Osteoblast (primary cell): ENCODE results near the gene SSBP2. TPM values are rescaled to one million over a fixed set of nuclear protein-coding genes. Genes with fewer than 3 reads are reported as not detected.
A peak's percentile ranks its signal among the peaks of the same experiment; 100 is the strongest.

Experiments used
- DNase-seq: peaks from one replicate; pipeline ENCODE4 v3.0.0; 2011; ENCODE audit warnings: low spot score, mixed read lengths; ENCODE audit not compliant: insufficient read length; ENCODE audit errors: missing footprints
- H2AFZ ChIP-seq: 2 replicates; pipeline ENCODE4 v1.6.0; 2011; ENCODE audit warnings: mild to moderate bottlenecking, low read length
- H3K27ac ChIP-seq: 2 replicates; pipeline ENCODE4 v1.5.1; 2011; ENCODE audit warnings: mild to moderate bottlenecking, low read depth, low read length, moderate library complexity
- H3K27me3 ChIP-seq: 2 replicates; pipeline ENCODE4 v1.6.0; 2012; ENCODE audit warnings: mild to moderate bottlenecking, control low read depth, inconsistent platforms, low read length, moderate library complexity; ENCODE audit not compliant: insufficient read depth
- H3K36me3 ChIP-seq: 2 replicates; pipeline ENCODE4 v1.5.1; 2011; ENCODE audit warnings: mild to moderate bottlenecking, low read length, control low read depth, moderate library complexity; ENCODE audit not compliant: insufficient read depth
- H3K4me1 ChIP-seq: 2 replicates; pipeline ENCODE4 v1.5.1; 2011; ENCODE audit warnings: mild to moderate bottlenecking, low read length, control low read depth, moderate library complexity; ENCODE audit not compliant: insufficient read depth
- H3K4me2 ChIP-seq: 2 replicates; pipeline ENCODE4 v1.6.0; 2011; ENCODE audit warnings: mild to moderate bottlenecking, low read length; ENCODE audit not compliant: insufficient read depth
- H3K4me3 ChIP-seq: fragments of 200-600 bp; sonication (generic); 3 replicates; pipeline ENCODE4 v1.5.1; 2012; ENCODE audit warnings: mild to moderate bottlenecking, low read length, inconsistent platforms; ENCODE audit not compliant: insufficient read depth
- H3K79me2 ChIP-seq: 2 replicates; pipeline ENCODE4 v1.6.0; 2012; ENCODE audit warnings: mild to moderate bottlenecking, low read length, control low read depth, inconsistent platforms; ENCODE audit not compliant: insufficient read depth
- H3K9me3 ChIP-seq: 2 replicates; pipeline ENCODE4 v1.5.1; 2011; ENCODE audit warnings: low read depth, low read length, control low read depth
- H4K20me1 ChIP-seq: 2 replicates; pipeline ENCODE4 v1.6.0; 2012; ENCODE audit warnings: mild to moderate bottlenecking, low read length, control low read depth; ENCODE audit not compliant: insufficient read depth
- total RNA-seq: library from RNA; depleted of rRNA; stranded (reverse); fragments of >200 nt; gene quantifications from 2 replicates; pipeline ENCODE4 v1.2.3, GENCODE V29; 2012
- TF ChIP-seq, protein P1 (sequence below): IDR thresholded peaks from 2 replicates; pipeline ENCODE4 v1.5.1; 2011; ENCODE audit warnings: mild to moderate bottlenecking, low read depth, low read length, moderate library complexity; ENCODE audit errors: extremely low read depth

Gene SSBP2
- total RNA-seq, 1 donor, result 18.1 TPM

- H3K4me3 ChIP-seq, result peak overlapping the region; percentile 14
- H3K9me3 ChIP-seq, result no peaks in the 10 kb centered on the region
- H3K36me3 ChIP-seq, result no peaks in the 10 kb centered on the region
- no peaks in the 10 kb centered on the region for H4K20me1 ChIP-seq
- H3K27ac ChIP-seq, result peak overlapping the region; percentile 97
- no peaks in the 10 kb centered on the region for H3K27me3 ChIP-seq
- H3K4me2 ChIP-seq, result peak overlapping the region; percentile 76
- peak; percentile 71 for DNase-seq
- TF ChIP-seq, protein P1, sequence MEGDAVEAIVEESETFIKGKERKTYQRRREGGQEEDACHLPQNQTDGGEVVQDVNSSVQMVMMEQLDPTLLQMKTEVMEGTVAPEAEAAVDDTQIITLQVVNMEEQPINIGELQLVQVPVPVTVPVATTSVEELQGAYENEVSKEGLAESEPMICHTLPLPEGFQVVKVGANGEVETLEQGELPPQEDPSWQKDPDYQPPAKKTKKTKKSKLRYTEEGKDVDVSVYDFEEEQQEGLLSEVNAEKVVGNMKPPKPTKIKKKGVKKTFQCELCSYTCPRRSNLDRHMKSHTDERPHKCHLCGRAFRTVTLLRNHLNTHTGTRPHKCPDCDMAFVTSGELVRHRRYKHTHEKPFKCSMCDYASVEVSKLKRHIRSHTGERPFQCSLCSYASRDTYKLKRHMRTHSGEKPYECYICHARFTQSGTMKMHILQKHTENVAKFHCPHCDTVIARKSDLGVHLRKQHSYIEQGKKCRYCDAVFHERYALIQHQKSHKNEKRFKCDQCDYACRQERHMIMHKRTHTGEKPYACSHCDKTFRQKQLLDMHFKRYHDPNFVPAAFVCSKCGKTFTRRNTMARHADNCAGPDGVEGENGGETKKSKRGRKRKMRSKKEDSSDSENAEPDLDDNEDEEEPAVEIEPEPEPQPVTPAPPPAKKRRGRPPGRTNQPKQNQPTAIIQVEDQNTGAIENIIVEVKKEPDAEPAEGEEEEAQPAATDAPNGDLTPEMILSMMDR, result no peak
- no peaks in the 10 kb centered on the region for H3K79me2 ChIP-seq
- peaks cover 18% of the 10 kb centered on the region for H3K4me1 ChIP-seq
- H2AFZ ChIP-seq, result peak overlapping the region; percentile 75
Measured at GRCh38 chr5:81768935-81769452, 18.1 kb upstream of the SSBP2 start.

DNA sequence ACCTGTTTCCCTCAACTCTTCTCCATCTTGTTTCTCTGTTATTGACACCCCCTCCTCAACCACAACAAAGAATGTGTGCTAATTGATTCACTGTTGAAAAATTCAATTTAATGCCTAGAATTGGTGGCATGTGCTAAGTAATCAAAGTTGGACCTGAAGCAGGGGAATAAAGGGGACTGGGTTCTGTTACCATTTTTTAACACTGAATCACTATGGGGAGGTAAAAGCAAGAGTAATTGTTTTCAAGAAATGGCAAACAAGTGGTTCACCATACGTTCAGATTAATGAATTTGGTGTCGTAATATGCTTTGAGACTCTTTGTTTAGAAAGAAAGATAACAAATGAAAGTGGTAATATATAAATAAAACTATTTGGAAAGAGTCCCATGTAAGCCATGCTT is 17.0 kb upstream of the SSBP2 start:
- peak overlapping the region; percentile 20 for H2AFZ ChIP-seq
- no peaks in the 10 kb centered on the region for H3K9me3 ChIP-seq
- no peak overlapping the region for H3K4me3 ChIP-seq
- no peaks in the 10 kb centered on the region for H3K79me2 ChIP-seq
- H4K20me1 ChIP-seq, result no peaks in the 10 kb centered on the region
- H3K27ac ChIP-seq, result no peak overlapping the region
- TF ChIP-seq, protein P1, result no peak
- DNase-seq, result no peak
- H3K4me2 ChIP-seq, result no peak overlapping the region
- no peaks in the 10 kb centered on the region for H3K36me3 ChIP-seq
- peaks cover 12% of the 10 kb centered on the region for H3K4me1 ChIP-seq
- H3K27me3 ChIP-seq, result no peaks in the 10 kb centered on the region

DNA sequence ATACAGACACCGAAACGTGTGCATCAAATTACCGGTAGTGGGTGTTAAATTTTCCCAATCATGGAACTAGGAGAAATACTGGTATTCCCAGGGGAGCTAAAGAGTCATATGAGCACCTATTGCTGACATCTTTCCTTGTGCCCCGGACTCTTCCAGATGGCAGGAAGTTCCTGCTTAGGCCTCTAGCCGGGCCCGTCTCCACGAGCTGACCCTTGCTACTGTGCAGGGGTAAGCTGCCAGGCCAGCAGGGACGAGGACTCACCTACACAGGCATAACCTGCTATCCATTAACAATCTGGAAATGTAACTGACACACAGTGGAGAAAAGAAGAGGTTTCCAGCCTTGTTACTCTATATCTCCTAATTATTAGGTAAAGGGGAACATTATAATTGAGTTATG is 16.2 kb upstream of the SSBP2 start:
- Histone ChIP-seq H3K9me3 (no peaks in the 10 kb centered on the region), H3K27ac (no peak overlapping the region), H3K36me3 (no peaks in the 10 kb centered on the region), H3K79me2 (no peaks in the 10 kb centered on the region), H3K4me2 (no peak overlapping the region), H4K20me1 (no peaks in the 10 kb centered on the region), H2AFZ (no peak overlapping the region), H3K4me1 (peaks cover 12% of the 10 kb centered on the region), H3K27me3 (no peaks in the 10 kb centered on the region), H3K4me3 (no peak overlapping the region)
- no peak for DNase-seq
- TF ChIP-seq, protein P1, result no peak

DNA sequence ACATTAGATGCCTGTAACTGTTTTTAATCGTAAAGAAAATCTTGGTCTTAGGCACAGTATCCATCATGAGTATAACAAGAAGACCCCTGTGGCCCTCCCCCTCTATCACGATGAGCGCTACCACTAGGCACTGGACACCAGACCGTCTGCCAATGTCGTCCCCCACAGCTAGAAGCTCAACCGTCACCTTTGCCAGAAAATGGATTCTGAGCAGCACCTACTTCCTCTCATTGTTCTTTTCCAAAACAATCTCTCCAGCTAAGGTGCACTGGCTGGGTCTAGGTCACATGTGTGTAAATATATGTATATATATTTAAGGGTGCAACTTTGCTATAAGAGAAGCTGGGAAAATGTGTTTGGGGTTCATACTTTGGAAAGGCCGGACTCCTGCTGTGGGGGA is 15.7 kb upstream of the SSBP2 start:
- DNase-seq, result no peak
- no peaks in the 10 kb centered on the region for H3K79me2 ChIP-seq
- no peak overlapping the region for H2AFZ ChIP-seq
- no peak overlapping the region for H3K4me3 ChIP-seq
- no peak overlapping the region for H3K4me2 ChIP-seq
- TF ChIP-seq, protein P1, result no peak
- no peaks in the 10 kb centered on the region for H3K9me3 ChIP-seq
- no peaks in the 10 kb centered on the region for H4K20me1 ChIP-seq
- no peaks in the 10 kb centered on the region for H3K27me3 ChIP-seq
- H3K27ac ChIP-seq, result no peak overlapping the region
- H3K4me1 ChIP-seq, result peaks cover 12% of the 10 kb centered on the region
- H3K36me3 ChIP-seq, result no peaks in the 10 kb centered on the region
